ENCODE data around the gene CPZ.

Gene CPZ

DNA sequence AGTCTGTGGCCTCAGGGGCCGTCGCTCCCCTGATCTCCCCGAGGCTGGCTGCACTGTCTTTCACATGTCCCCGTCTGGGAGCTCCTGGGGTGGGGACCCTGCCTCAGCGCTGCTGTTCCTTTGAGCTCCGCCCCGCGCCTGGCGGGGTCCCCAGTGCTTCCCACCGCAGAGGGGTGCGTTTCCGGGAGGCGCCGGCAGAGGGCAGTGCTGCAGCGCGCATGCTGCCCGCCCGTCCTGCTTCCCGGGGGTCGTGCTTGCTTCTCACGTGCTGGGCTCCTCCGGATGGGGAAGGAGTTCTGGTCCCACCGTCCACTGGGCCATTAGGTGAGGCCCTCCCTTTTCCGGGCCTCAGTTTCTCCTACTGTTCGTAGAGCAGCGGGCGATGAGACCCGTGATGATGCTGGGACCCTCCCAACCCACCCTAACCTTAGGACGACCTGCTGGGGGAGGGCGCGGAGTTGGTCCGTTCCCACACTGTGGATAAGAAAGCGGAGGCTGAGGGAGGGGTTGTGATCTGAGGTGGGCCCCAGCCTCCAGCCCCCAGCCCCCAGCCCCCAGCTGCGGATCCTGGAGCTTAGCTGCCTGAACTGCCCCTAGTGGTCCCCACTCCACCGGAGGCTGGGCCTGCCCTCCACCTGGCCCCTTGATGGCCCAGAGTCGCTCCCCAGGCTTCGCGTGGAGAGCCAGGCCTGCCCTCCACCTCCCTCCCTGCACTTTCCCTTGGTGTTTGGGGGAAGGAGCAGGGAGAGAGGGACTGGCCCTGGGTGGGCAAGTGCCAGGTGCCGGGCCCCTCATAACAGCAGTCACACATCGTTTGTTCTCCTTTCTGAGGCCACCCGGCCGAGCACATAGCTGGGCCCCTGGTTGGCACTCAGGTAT is 15.3 kb downstream of the CPZ start:
- TF ChIP-seq EP300 (IDR thresholded peaks at IDR 0.05; ENCODE audit: borderline replicate concordance) (no peak), ZBTB7A (IDR thresholded peaks at IDR 0.05; ENCODE audit: low read depth) (peak; percentile 80), RAD21 (IDR thresholded peaks at IDR 0.05; ENCODE audit: low read depth) (peak; percentile 79)

- no peak for TF ChIP-seq TAF1 (IDR thresholded peaks at IDR 0.05; ENCODE audit: low read depth)
- TF ChIP-seq MAX (IDR thresholded peaks at IDR 0.05): no peak
- TF ChIP-seq, protein P1, sequence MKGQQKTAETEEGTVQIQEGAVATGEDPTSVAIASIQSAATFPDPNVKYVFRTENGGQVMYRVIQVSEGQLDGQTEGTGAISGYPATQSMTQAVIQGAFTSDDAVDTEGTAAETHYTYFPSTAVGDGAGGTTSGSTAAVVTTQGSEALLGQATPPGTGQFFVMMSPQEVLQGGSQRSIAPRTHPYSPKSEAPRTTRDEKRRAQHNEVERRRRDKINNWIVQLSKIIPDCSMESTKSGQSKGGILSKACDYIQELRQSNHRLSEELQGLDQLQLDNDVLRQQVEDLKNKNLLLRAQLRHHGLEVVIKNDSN (IDR thresholded peaks at IDR 0.05): no peak
- no peak for TF ChIP-seq TCF12 (IDR thresholded peaks at IDR 0.05; ENCODE audit: low read depth)
- no peak for TF ChIP-seq EGR1 (IDR thresholded peaks at IDR 0.05)
- TF ChIP-seq FOXM1 (IDR thresholded peaks at IDR 0.05; ENCODE audit: borderline replicate concordance, low read depth): no peak
- no peak for TF ChIP-seq RAD21 (IDR thresholded peaks at IDR 0.05; ENCODE audit: low read depth)
- TF ChIP-seq CEBPB (IDR thresholded peaks at IDR 0.05): no peak
- TF ChIP-seq TEAD4 (IDR thresholded peaks at IDR 0.05): no peak
- TF ChIP-seq ZBTB7A (IDR thresholded peaks at IDR 0.05; ENCODE audit: low read depth): no peak
- no peak for TF ChIP-seq EP300 (IDR thresholded peaks at IDR 0.05; ENCODE audit: borderline replicate concordance)
- TF ChIP-seq NFIC (IDR thresholded peaks at IDR 0.05): no peak
- no peak for TF ChIP-seq CREB1 (IDR thresholded peaks at IDR 0.05; ENCODE audit: low read depth)
- no peak for TF ChIP-seq YY1 (IDR thresholded peaks at IDR 0.05; ENCODE audit: low read depth)
- TF ChIP-seq, protein P2, sequence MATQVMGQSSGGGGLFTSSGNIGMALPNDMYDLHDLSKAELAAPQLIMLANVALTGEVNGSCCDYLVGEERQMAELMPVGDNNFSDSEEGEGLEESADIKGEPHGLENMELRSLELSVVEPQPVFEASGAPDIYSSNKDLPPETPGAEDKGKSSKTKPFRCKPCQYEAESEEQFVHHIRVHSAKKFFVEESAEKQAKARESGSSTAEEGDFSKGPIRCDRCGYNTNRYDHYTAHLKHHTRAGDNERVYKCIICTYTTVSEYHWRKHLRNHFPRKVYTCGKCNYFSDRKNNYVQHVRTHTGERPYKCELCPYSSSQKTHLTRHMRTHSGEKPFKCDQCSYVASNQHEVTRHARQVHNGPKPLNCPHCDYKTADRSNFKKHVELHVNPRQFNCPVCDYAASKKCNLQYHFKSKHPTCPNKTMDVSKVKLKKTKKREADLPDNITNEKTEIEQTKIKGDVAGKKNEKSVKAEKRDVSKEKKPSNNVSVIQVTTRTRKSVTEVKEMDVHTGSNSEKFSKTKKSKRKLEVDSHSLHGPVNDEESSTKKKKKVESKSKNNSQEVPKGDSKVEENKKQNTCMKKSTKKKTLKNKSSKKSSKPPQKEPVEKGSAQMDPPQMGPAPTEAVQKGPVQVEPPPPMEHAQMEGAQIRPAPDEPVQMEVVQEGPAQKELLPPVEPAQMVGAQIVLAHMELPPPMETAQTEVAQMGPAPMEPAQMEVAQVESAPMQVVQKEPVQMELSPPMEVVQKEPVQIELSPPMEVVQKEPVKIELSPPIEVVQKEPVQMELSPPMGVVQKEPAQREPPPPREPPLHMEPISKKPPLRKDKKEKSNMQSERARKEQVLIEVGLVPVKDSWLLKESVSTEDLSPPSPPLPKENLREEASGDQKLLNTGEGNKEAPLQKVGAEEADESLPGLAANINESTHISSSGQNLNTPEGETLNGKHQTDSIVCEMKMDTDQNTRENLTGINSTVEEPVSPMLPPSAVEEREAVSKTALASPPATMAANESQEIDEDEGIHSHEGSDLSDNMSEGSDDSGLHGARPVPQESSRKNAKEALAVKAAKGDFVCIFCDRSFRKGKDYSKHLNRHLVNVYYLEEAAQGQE (IDR thresholded peaks at IDR 0.05; ENCODE audit: low read depth): no peak
Observed at GRCh38 chr4:8608714-8609391, 16.3 kb downstream of the CPZ start.

GRCh38 chr4:8609406-8609805 is 16.8 kb downstream of the CPZ start:
- TF ChIP-seq EGR1 (IDR thresholded peaks at IDR 0.05): no peak

GRCh38 chr4:8609824-8610350 is 17.3 kb downstream of the CPZ start:
- TF ChIP-seq EGR1 (IDR thresholded peaks at IDR 0.05): no peak
- TF ChIP-seq CREB1 (IDR thresholded peaks at IDR 0.05; ENCODE audit: low read depth): no peak
- TF ChIP-seq, protein P1 (IDR thresholded peaks at IDR 0.05): no peak
- TF ChIP-seq EP300 (IDR thresholded peaks at IDR 0.05; ENCODE audit: borderline replicate concordance): no peak
- no peak for TF ChIP-seq YY1 (IDR thresholded peaks at IDR 0.05; ENCODE audit: low read depth)
- TF ChIP-seq NFIC (IDR thresholded peaks at IDR 0.05): no peak
- TF ChIP-seq CEBPB (IDR thresholded peaks at IDR 0.05): no peak
- TF ChIP-seq, protein P2 (IDR thresholded peaks at IDR 0.05; ENCODE audit: low read depth): no peak
- no peak for TF ChIP-seq TCF12 (IDR thresholded peaks at IDR 0.05; ENCODE audit: low read depth)
- no peak for TF ChIP-seq TEAD4 (IDR thresholded peaks at IDR 0.05)
- no peak for TF ChIP-seq ZBTB7A (IDR thresholded peaks at IDR 0.05; ENCODE audit: low read depth)

DNA sequence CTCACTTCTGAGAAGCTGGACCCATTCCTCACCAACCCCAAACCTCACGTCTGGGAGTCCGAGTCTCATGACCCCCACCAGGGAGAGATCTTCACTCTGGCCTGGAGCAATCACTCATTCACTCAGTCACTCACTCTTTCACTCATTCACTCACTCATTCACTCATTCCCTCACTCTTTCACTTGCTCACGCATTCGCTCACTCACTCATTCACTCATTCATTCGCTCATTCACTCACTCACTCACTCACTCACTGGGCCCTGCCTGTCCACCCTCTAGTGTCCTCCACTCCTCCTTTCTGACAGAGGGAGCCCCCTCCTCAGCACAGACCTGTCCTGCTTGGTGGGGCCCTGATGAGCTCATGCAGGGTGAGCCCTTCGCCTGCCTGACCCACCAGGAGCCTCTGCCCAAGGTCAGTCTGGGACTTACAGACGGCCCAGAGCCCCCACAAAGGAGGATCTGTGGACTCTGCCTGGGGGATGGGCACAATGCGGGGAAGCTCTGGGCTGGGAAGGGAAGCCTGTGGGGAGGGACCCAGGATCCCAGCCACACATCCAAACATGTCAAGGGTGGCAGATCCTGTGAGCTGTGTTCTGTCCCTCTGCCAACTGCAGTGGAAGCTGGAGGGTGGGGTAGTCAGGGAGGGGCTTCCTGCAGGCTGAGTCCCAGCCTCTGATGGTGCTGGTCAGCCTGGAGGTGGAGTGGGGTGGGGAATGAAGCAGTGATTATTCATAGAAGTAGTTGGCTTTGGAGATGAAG is 18.5 kb downstream of the CPZ start:
- TF ChIP-seq, protein P1 (IDR thresholded peaks at IDR 0.05): no peak
- TF ChIP-seq CEBPB (IDR thresholded peaks at IDR 0.05) (no peak), RAD21 (IDR thresholded peaks at IDR 0.05; ENCODE audit: low read depth) (no peak), EP300 (IDR thresholded peaks at IDR 0.05; ENCODE audit: borderline replicate concordance) (no peak)

Data from Ishikawa (cell line).